Sigmoid colon (tissue), 4 donors: ENCODE results near the gene NPC1.

Experiments
- CTCF ChIP-seq, 4 experiments: fragments of 450-650 bp in 3 of 4; fragments of 200-600 bp in 1 of 4; IDR thresholded peaks; one replicate each; pipeline ENCODE4 v1.5.1; 2016 to 2019; ENCODE audit warnings: antibody characterized with exemption in 4 of 4, mild to moderate bottlenecking in 3 of 4, moderate library complexity in 2 of 4
- EP300 ChIP-seq, 4 donors: sonication (generic); formaldehyde crosslinking; IDR thresholded peaks; one replicate each; pipeline ENCODE4 v1.6.1; 2017; ENCODE audit warnings: antibody characterized with exemption in 4 of 4
- POLR2A ChIP-seq, 2 donors: fragments of 450-650 bp; IDR thresholded peaks; one replicate each; pipeline ENCODE4 v1.6.1; 2016; ENCODE audit warnings: antibody characterized with exemption in 2 of 2, mild to moderate bottlenecking in 2 of 2, moderate library complexity in 2 of 2

GRCh38 chr18:23548719-23549118 lies 37.6 kb downstream of the NPC1 start:
- TF ChIP-seq CTCF (IDR thresholded peaks at IDR 0.05) (no peak), POLR2A (IDR thresholded peaks at IDR 0.05) (no peak), EP300 (IDR thresholded peaks at IDR 0.05) (no peak)
